B cell (primary cell): ENCODE measurements around the gene SUPT5H.

ENCODE experiments used
- EZH2 ChIP-seq: IDR thresholded peaks from 2 replicates; pipeline ENCODE4 v1.6.1; 2012; ENCODE audit warnings: borderline replicate concordance, low read depth, mild to moderate bottlenecking, moderate library complexity, low read length; ENCODE audit not compliant: insufficient read depth, poor library complexity, severe bottlenecking
- TF ChIP-seq, protein P1 (sequence below): fragments of 200-600 bp; IDR thresholded peaks from one replicate; pipeline ENCODE4 v1.8.0; 2022; ENCODE audit warnings: antibody characterized with exemption, mild to moderate bottlenecking

DNA sequence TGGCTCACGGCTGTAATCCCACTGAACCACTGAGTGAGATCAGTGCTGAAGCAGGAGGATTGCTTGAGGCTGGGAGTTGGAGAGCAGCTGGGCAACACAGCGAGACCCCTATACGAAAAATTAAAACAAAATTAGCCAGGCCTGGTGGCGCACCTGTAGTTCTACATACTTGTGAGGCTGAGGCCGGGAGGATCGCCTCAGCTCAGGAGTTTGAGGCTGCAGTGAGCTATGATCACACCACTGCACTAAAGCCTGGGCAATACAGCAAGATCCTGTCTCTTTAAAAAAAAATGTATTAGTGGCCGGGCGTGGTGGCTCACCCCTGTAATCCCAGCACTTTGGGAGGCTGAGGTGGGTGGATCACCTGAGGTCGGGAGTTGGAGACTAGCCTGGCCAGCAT lies 63.2 kb downstream of the SUPT5H start:
- TF ChIP-seq, protein P1, sequence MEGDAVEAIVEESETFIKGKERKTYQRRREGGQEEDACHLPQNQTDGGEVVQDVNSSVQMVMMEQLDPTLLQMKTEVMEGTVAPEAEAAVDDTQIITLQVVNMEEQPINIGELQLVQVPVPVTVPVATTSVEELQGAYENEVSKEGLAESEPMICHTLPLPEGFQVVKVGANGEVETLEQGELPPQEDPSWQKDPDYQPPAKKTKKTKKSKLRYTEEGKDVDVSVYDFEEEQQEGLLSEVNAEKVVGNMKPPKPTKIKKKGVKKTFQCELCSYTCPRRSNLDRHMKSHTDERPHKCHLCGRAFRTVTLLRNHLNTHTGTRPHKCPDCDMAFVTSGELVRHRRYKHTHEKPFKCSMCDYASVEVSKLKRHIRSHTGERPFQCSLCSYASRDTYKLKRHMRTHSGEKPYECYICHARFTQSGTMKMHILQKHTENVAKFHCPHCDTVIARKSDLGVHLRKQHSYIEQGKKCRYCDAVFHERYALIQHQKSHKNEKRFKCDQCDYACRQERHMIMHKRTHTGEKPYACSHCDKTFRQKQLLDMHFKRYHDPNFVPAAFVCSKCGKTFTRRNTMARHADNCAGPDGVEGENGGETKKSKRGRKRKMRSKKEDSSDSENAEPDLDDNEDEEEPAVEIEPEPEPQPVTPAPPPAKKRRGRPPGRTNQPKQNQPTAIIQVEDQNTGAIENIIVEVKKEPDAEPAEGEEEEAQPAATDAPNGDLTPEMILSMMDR = no peak
- TF ChIP-seq EZH2 = no peak
